Esophagus (tissue), 2 donors: ENCODE results near the gene MRPL55. TPM values are rescaled to one million over a fixed set of nuclear protein-coding genes. Genes with fewer than 3 reads are reported as not detected.

ENCODE experiments used
- H3K27ac ChIP-seq, 2 donors: one replicate each; pipeline ENCODE4 v1.5.1; 2013; ENCODE audit warnings: low read depth in 2 of 2, mild to moderate bottlenecking in 2 of 2, inconsistent platforms in 1 of 2, low read length in 1 of 2, moderate library complexity in 1 of 2
- H3K27me3 ChIP-seq, 2 donors: one replicate each; pipeline ENCODE4 v1.6.1; 2013; ENCODE audit warnings: low read length in 2 of 2, control low read depth in 1 of 2, mild to moderate bottlenecking in 1 of 2; ENCODE audit not compliant: insufficient read depth in 2 of 2, control insufficient read depth in 1 of 2
- H3K36me3 ChIP-seq, 2 donors: one replicate each; pipeline ENCODE4 v1.6.1; 2013; ENCODE audit warnings: low read length in 1 of 2; ENCODE audit not compliant: control insufficient read depth in 2 of 2, insufficient read depth in 2 of 2
- H3K4me1 ChIP-seq, 2 donors: one replicate each; pipeline ENCODE4 v1.6.1; 2013; ENCODE audit warnings: low read length in 1 of 2; ENCODE audit not compliant: control insufficient read depth in 2 of 2, insufficient read depth in 2 of 2
- H3K4me3 ChIP-seq, 2 donors: one replicate each; pipeline ENCODE4 v1.5.1; 2013; ENCODE audit warnings: low read length in 2 of 2, mild to moderate bottlenecking in 2 of 2, low read depth in 1 of 2, moderate library complexity in 1 of 2
- H3K9me3 ChIP-seq, 2 donors: one replicate each; pipeline ENCODE4 v1.6.1; 2013; ENCODE audit warnings: mild to moderate bottlenecking in 2 of 2, low read depth in 1 of 2, low read length in 1 of 2, moderate library complexity in 1 of 2; ENCODE audit not compliant: control insufficient read depth in 2 of 2, insufficient read depth in 1 of 2
- WGBS, 2 donors: extraction: QIAGEN DNeasy Blood & Tissue Kit; methylation state at CpG; one replicate each; pipeline ENCODE4 v1.1.7; 2013; 5-methylcytosine and 5-hydroxymethylcytosine counted together
- polyA plus RNA-seq, 2 donors: library from polyadenylated mRNA; stranded (reverse); fragments of 200-250 nt; gene quantifications; one replicate each; pipeline ENCODE4 v1.2.3, GENCODE V29; 2013
- donor health status: healthy with polysubstance abuse.
- donor health status: Bipolar disorder and iron deficiency.

The MRPL55 gene
- polyA plus RNA-seq, 2 donors, result 87.0 to 94.9 TPM

- peak within 1 kb of the TSS; percentile 93 to 99 for H3K4me3 ChIP-seq
Measured at GRCh38 chr1:228082214-228082917, 26.7 kb downstream of the MRPL55 start, which contains the start of gene ARF1. ARF1 (plus strand) TSS chr1:228082708; CDS start chr1:228097115, 14,407 bp downstream.

GRCh38 chr1:228081578-228082213 is 27.4 kb downstream of the MRPL55 start:
- 7 to 12% methylated on average over 31 of the region's 31 CpGs for whole genome bisulfite sequencing, 2 donors
- H3K9me3 ChIP-seq, result no peaks in the 10 kb centered on the region
- H3K36me3 ChIP-seq, result peaks cover 0 to 3% of the 10 kb centered on the region in 2 donors
- H3K27me3 ChIP-seq, result no peaks in the 10 kb centered on the region
- peaks cover 7 to 22% of the 10 kb centered on the region in 2 donors for H3K4me1 ChIP-seq
- peak overlapping the region; percentile 56 to 88 for H3K4me3 ChIP-seq
- peak overlapping the region; percentile 62 to 64 for H3K27ac ChIP-seq

More at GRCh38 chr1:228082214-228082917, 26.7 kb downstream of the MRPL55 start, which contains the start of gene ARF1:
- Histone ChIP-seq H3K9me3 (no peaks in the 10 kb centered on the region), H3K27me3 (no peaks in the 10 kb centered on the region), H3K36me3 (peaks cover 0 to 3% of the 10 kb centered on the region in 2 donors), H3K4me1 (peaks cover 7 to 22% of the 10 kb centered on the region in 2 donors), H3K27ac (peak within 1 kb of the TSS; percentile 96 to 99)
- 0 to 1% methylated on average over 70 to 87 of the region's 87 CpGs for WGBS, 2 donors

- Histone ChIP-seq H3K27me3 (no peaks in the 10 kb centered on the region), H3K9me3 (no peaks in the 10 kb centered on the region), H3K36me3 (peaks cover 0 to 3% of the 10 kb centered on the region in 2 donors), H3K27ac (no peak overlapping the region), H3K4me3 (peak overlapping the region; percentile 56 to 88), H3K4me1 (peaks cover 7 to 22% of the 10 kb centered on the region in 2 donors)
- WGBS, 2 donors, result 68 to 73% methylated on average over 7 of the region's 7 CpGs
Measured at GRCh38 chr1:228081144-228081543, 28.0 kb downstream of the MRPL55 start.

GRCh38 chr1:228079601-228080263 is 29.4 kb downstream of the MRPL55 start:
- no peaks in the 10 kb centered on the region for H3K9me3 ChIP-seq
- no peaks in the 10 kb centered on the region for H3K27me3 ChIP-seq
- H3K4me3 ChIP-seq, result no peak overlapping the region
- H3K4me1 ChIP-seq, result peaks cover 7 to 9% of the 10 kb centered on the region in 2 donors
- H3K27ac ChIP-seq, result no peak overlapping the region
- WGBS, 2 donors, result 92 to 94% methylated on average over 7 of the region's 7 CpGs
- H3K36me3 ChIP-seq, result peaks cover 0 to 3% of the 10 kb centered on the region in 2 donors

- Histone ChIP-seq H3K36me3 (peaks cover 0 to 3% of the 10 kb centered on the region in 2 donors), H3K9me3 (no peaks in the 10 kb centered on the region), H3K4me1 (peaks cover 7 to 9% of the 10 kb centered on the region in 2 donors), H3K4me3 (no peak overlapping the region), H3K27me3 (no peaks in the 10 kb centered on the region), H3K27ac (no peak overlapping the region)
- WGBS, 2 donors, result 89 to 90% methylated on average over 7 of the region's 7 CpGs
Measured at GRCh38 chr1:228079013-228079412, 30.1 kb downstream of the MRPL55 start.

DNA sequence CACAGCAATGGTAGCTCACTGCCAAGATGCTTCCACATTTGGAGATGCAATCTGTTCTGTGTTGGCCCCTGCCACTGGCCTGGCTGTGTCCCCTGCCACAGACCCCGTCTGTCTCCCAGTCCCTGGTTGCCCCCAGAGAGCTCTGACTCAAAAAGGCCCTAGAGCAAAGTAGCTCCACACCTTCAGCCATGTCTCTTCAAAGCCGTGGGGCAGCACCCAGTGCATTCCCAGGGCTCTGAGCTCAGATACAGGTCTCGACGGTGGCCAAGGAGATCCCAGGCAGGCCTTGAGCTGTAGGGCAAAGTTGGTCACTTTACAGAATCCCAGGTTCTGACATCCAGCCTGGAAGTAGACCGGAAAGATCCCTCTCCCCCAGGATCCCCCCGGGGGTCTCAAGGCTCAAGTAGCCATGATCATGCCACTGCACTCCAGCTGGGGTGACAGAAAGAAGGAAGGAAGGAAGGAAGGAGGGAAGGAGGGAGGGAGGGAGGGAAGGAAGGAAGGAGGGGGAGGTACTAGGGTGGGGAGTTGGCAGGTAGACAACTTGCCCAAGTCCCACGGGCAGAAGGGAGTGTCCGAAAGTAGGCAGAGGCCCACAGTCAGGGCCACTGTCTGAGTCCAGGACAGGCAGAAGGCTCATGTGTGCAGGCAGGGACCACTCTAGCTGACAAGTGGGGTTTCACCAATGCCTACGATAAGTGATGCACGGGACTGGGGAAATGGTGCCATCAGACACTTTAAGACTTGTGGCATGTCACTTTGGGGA is 31.4 kb downstream of the MRPL55 start:
- peaks cover 6 to 7% of the 10 kb centered on the region in 2 donors for H3K4me1 ChIP-seq
- 59 to 60% methylated on average over 10 of the region's 10 CpGs for WGBS, 2 donors
- H3K4me3 ChIP-seq, result no peak overlapping the region
- no peaks in the 10 kb centered on the region for H3K9me3 ChIP-seq
- no peak overlapping the region for H3K27ac ChIP-seq
- no peaks in the 10 kb centered on the region for H3K27me3 ChIP-seq
- peaks cover 0 to 3% of the 10 kb centered on the region in 2 donors for H3K36me3 ChIP-seq

- Histone ChIP-seq H3K9me3 (no peaks in the 10 kb centered on the region), H3K27me3 (no peaks in the 10 kb centered on the region), H3K27ac (no peak overlapping the region), H3K4me3 (no peak overlapping the region), H3K36me3 (peaks cover 0 to 3% of the 10 kb centered on the region in 2 donors), H3K4me1 (peaks cover 6 to 7% of the 10 kb centered on the region in 2 donors)
- WGBS, 2 donors, result 73 to 78% methylated on average over 9 of the region's 9 CpGs
Measured at GRCh38 chr1:228076796-228077430, 32.2 kb downstream of the MRPL55 start.

DNA sequence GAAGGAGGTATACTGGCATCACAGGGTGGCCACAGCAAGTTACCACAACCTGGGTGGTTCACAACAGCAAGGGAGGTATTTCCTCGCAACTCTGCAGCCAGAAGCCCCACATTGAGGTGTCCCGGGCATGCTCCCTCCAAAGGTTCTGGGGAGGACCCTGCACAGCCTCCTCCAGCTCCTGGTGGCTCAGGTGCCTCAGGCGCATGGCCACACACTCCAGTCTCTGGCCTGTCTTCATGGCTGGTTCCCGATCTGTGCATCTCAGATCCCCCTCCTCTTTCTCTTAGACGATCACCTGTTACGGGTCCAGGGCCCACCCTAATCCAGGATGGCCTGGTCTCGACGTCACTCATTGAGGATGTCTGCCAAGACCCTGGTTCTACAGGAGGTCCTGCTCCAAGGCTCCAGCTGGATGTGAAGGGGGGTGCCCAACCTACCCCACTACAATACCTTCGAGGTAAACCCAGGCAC is 33.3 kb downstream of the MRPL55 start:
- Histone ChIP-seq H3K4me3 (no peak overlapping the region), H3K27ac (no peak overlapping the region), H3K9me3 (no peaks in the 10 kb centered on the region), H3K4me1 (no peaks in the 10 kb centered on the region), H3K36me3 (peaks cover 0 to 3% of the 10 kb centered on the region in 2 donors), H3K27me3 (no peaks in the 10 kb centered on the region)
- WGBS, 2 donors, result 80 to 81% methylated on average over 9 of the region's 9 CpGs
